Caco-2 (cell line): ENCODE data around the gene NPW. TPM values are rescaled to one million over a fixed set of nuclear protein-coding genes. Genes with fewer than 3 reads are reported as not detected.

Experiments
- BruUV-seq: library from RNA; stranded (reverse); fragments of 400-500 nt; replicated peaks from 2 replicates; lab custom pipeline; 2021; lab: Mats Ljungman, UMichigan
- CTCF ChIA-PET: fragments of 300-600 bp; sonication (Branson Sonifier 250); formaldehyde crosslinking; loops from one replicate; lab custom pipeline; 2022; ENCODE audit warnings: antibody characterized with exemption; lab: Charles Lee
- POLR2A ChIA-PET: fragments of 300-600 bp; sonication (Branson Sonifier 250); formaldehyde crosslinking; loops from one replicate; lab custom pipeline; 2022; ENCODE audit warnings: antibody characterized with exemption; lab: Charles Lee
- DNase-seq, 2 experiments: peaks; one replicate each; pipeline versions ENCODE4 v3.0.0 to v3.0.0-alpha.2; 2020 to 2022
- H3K27me3 ChIP-seq: replicated peaks from 2 replicates; pipeline ENCODE4 v1.6.0; 2011; ENCODE audit warnings: low read length; ENCODE audit not compliant: control insufficient read depth, insufficient read depth
- H3K36me3 ChIP-seq: 2 replicates; pipeline ENCODE4 v1.5.1; 2011; ENCODE audit warnings: low read length; ENCODE audit not compliant: control insufficient read depth, insufficient read depth
- H3K4me1 ChIP-seq: fragments of 250-450 bp; sonication (Bioruptor Pico); 2 replicates; pipeline ENCODE4 v1.5.1; 2020; ENCODE audit warnings: mild to moderate bottlenecking
- H3K4me3 ChIP-seq: 2 replicates; pipeline ENCODE4 v1.5.1; 2011; ENCODE audit warnings: low read depth, mild to moderate bottlenecking, control low read depth, low read length
- H3K9me3 ChIP-seq: fragments of 250-450 bp; sonication (Bioruptor Pico); 2 replicates; pipeline ENCODE4 v1.5.1; 2020; ENCODE audit warnings: mild to moderate bottlenecking, moderate library complexity
- H3K27ac Mint-ChIP-seq: one replicate; pipeline ENCODE4 v1.8.0; 2022; ENCODE audit warnings: mixed read lengths; ENCODE audit not compliant: unreplicated experiment
- H3K27me3 Mint-ChIP-seq: one replicate; pipeline ENCODE4 v1.8.0; 2022; ENCODE audit warnings: mixed read lengths; ENCODE audit not compliant: insufficient read depth, unreplicated experiment
- H3K36me3 Mint-ChIP-seq: one replicate; pipeline ENCODE4 v1.8.0; 2022; ENCODE audit warnings: mild to moderate bottlenecking, mixed read lengths; ENCODE audit not compliant: insufficient read depth, unreplicated experiment
- H3K4me1 Mint-ChIP-seq: one replicate; pipeline ENCODE4 v1.8.0; 2022; ENCODE audit warnings: low read depth, mixed read lengths; ENCODE audit not compliant: unreplicated experiment
- H3K4me3 Mint-ChIP-seq: one replicate; pipeline ENCODE4 v1.8.0; 2022; ENCODE audit warnings: mild to moderate bottlenecking, moderate library complexity, mixed read lengths; ENCODE audit not compliant: unreplicated experiment
- H3K9me3 Mint-ChIP-seq: one replicate; pipeline ENCODE4 v1.8.0; 2022; ENCODE audit warnings: mixed read lengths; ENCODE audit not compliant: unreplicated experiment
- intact Hi-C: fragments of 100-400 bp; cut with micrococcal nuclease; formaldehyde crosslinking; loops from one replicate; pipeline ENCODE4 v1.10.0; 2022; ENCODE audit not compliant: unreplicated experiment
- total RNA-seq: library from RNA; stranded (reverse); gene quantifications from 2 replicates; pipeline ENCODE4 v1.2.3, GENCODE V29; 2022
- TF ChIP-seq, protein P1 (sequence below), 2 experiments: fragments of 200-600 bp in 1 of 2; IDR thresholded peaks; 1 replicate in 1 of 2; 2 replicates in 1 of 2; pipeline versions ENCODE4 v1.5.1 to v1.8.0; 2011 to 2022; ENCODE audit warnings: antibody characterized with exemption in 1 of 2, control low read depth in 1 of 2, inconsistent platforms in 1 of 2, low read depth in 1 of 2, low read length in 1 of 2, mild to moderate bottlenecking in 1 of 2, moderate library complexity in 1 of 2; ENCODE audit not compliant: insufficient read depth in 1 of 2, severe bottlenecking in 1 of 2, unreplicated experiment in 1 of 2

NPW gene
- total RNA-seq, 1 experiment from 2014 or later, result 6.1 TPM

- no peaks in the 10 kb centered on the region for H3K27me3 ChIP-seq
- peaks cover 11% of the 10 kb centered on the region for H3K36me3 Mint-ChIP-seq
- H3K36me3 ChIP-seq, result no peaks in the 10 kb centered on the region
- no peak overlapping the region for H3K4me3 ChIP-seq
- intact Hi-C loops, result no loop called here
- peaks cover 4% of the 10 kb centered on the region; the same call in 1 of the 2 replicates for H3K4me1 ChIP-seq
- peak overlapping the region; percentile 24 for H3K27ac Mint-ChIP-seq
- no peaks in the 10 kb centered on the region for H3K27me3 Mint-ChIP-seq
- no peak overlapping the region for H3K4me3 Mint-ChIP-seq
- no peak for DNase-seq
- H3K4me1 Mint-ChIP-seq, result peaks cover 12% of the 10 kb centered on the region
- TF ChIP-seq, protein P1, sequence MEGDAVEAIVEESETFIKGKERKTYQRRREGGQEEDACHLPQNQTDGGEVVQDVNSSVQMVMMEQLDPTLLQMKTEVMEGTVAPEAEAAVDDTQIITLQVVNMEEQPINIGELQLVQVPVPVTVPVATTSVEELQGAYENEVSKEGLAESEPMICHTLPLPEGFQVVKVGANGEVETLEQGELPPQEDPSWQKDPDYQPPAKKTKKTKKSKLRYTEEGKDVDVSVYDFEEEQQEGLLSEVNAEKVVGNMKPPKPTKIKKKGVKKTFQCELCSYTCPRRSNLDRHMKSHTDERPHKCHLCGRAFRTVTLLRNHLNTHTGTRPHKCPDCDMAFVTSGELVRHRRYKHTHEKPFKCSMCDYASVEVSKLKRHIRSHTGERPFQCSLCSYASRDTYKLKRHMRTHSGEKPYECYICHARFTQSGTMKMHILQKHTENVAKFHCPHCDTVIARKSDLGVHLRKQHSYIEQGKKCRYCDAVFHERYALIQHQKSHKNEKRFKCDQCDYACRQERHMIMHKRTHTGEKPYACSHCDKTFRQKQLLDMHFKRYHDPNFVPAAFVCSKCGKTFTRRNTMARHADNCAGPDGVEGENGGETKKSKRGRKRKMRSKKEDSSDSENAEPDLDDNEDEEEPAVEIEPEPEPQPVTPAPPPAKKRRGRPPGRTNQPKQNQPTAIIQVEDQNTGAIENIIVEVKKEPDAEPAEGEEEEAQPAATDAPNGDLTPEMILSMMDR (IDR thresholded peaks at IDR 0.05; ENCODE audit: insufficient read depth in 1 of 2, low read depth in 1 of 2, low read length in 1 of 2, severe bottlenecking in 1 of 2, unreplicated experiment in 1 of 2), result no peak
- H3K9me3 ChIP-seq, result no peaks in the 10 kb centered on the region
- no peaks in the 10 kb centered on the region for H3K9me3 Mint-ChIP-seq
- BruUV-seq, result no TSS peak
- POLR2A ChIA-PET, result no interaction called here
- CTCF ChIA-PET, result no interaction called here
Observed at GRCh38 chr16:2042986-2043666, 23.5 kb downstream of the NPW start.

- no peaks in the 10 kb centered on the region for H3K36me3 ChIP-seq
- CTCF ChIA-PET, result no interaction called here
- DNase-seq, result no peak
- Mint-ChIP-seq H3K36me3 (peaks cover 6% of the 10 kb centered on the region), H3K27me3 (no peaks in the 10 kb centered on the region), H3K4me3 (no peak overlapping the region), H3K27ac (no peak overlapping the region), H3K4me1 (peaks cover 11% of the 10 kb centered on the region), H3K9me3 (no peaks in the 10 kb centered on the region)
- H3K4me3 ChIP-seq, result no peak overlapping the region
- H3K27me3 ChIP-seq, result no peaks in the 10 kb centered on the region
- H3K4me1 ChIP-seq, result peaks cover 4% of the 10 kb centered on the region; the same call in 1 of the 2 replicates
- H3K9me3 ChIP-seq, result no peaks in the 10 kb centered on the region
- TF ChIP-seq, protein P1 (IDR thresholded peaks at IDR 0.05; ENCODE audit: insufficient read depth in 1 of 2, low read depth in 1 of 2, low read length in 1 of 2, severe bottlenecking in 1 of 2, unreplicated experiment in 1 of 2), result no peak
- POLR2A ChIA-PET, result interaction anchor here (0.6 kb wide), 1 partner anchor 25 kb away, joined by 4 read pairs; no protein-coding TSS in a partner anchor
- no TSS peak for BruUV-seq
- intact Hi-C loops, result no loop called here
Observed at GRCh38 chr16:2043667-2044451, 24.3 kb downstream of the NPW start.

- Mint-ChIP-seq H3K27me3 (no peaks in the 10 kb centered on the region), H3K9me3 (no peaks in the 10 kb centered on the region), H3K4me3 (no peak overlapping the region), H3K4me1 (peaks cover 6% of the 10 kb centered on the region), H3K27ac (no peak overlapping the region), H3K36me3 (no peaks in the 10 kb centered on the region)
- Histone ChIP-seq H3K9me3 (no peaks in the 10 kb centered on the region), H3K27me3 (no peaks in the 10 kb centered on the region), H3K36me3 (no peaks in the 10 kb centered on the region), H3K4me3 (no peak overlapping the region), H3K4me1 (no peaks in the 10 kb centered on the region)
- DNase-seq, result no peak
- BruUV-seq, result no TSS peak
- POLR2A ChIA-PET, result interaction anchor here (0.6 kb wide), 1 partner anchor 26 kb away, joined by 4 read pairs; no protein-coding TSS in a partner anchor
- intact Hi-C loops, result no loop called here
- CTCF ChIA-PET, result no interaction called here
- TF ChIP-seq, protein P1 (IDR thresholded peaks at IDR 0.05; ENCODE audit: insufficient read depth in 1 of 2, low read depth in 1 of 2, low read length in 1 of 2, severe bottlenecking in 1 of 2, unreplicated experiment in 1 of 2), result no peak
Observed at GRCh38 chr16:2044541-2044940, 25.0 kb downstream of the NPW start.
